Activated CD8-positive, alpha-beta memory T cell treated with anti-CD3 and anti-CD28 coated beads, Interleukin-2, amount 50 U/mL, for 48 hours (primary cell): Measurements from ENCODE around the gene SH3PXD2A.
"Not testable (repeated sequence)": the region's sequence is repeated elsewhere in the genome, so short reads cannot be mapped to it uniquely, and the experiment has no call there.

Source experiments
- DNase-seq: peaks from one replicate; pipeline ENCODE4 v3.0.0-alpha.2; 2020

Gene SH3PXD2A

GRCh38 chr10:103736044-103736443, 119.3 kb downstream of the SH3PXD2A start:
- no peak for DNase-seq

DNA sequence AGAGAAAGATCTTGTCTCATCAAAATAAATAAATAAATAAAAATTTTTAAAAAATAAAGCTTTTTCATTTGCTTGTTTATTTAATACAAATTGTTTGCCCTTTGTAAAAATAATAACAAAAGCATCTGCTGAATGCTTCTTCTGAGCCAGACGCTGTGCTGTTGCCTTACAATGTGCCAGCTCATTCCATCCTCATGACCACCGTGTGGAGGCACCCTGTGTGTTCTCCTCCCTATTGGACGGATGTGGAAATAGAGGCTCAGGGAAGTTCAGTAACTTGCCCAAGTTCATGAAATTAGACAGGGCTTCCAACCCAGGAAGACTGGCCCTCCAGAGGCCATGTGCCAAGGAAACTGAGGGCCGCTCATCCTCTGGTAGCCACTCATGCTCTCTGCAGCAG, 120.6 kb downstream of the SH3PXD2A start:
- no peak for DNase-seq

DNA sequence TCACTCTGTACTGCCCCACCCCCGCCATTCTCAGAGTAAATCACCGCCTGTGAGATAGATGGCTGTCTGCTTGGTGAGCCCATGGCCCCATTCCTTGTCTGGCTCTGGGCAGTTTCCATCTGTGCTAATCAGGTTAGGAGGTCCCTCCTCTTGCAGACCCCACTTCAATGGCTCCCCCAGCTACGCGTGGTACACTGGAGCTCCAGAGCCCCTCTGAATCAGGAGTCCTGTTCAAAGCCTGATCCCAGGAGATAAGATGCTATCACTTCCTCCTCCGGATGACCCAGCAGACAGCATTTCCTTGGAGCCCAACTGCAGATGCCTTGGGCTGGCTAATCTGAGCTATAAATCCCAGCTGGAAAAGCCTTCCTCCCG, 122.3 kb downstream of the SH3PXD2A start:
- DNase-seq: no peak

DNA sequence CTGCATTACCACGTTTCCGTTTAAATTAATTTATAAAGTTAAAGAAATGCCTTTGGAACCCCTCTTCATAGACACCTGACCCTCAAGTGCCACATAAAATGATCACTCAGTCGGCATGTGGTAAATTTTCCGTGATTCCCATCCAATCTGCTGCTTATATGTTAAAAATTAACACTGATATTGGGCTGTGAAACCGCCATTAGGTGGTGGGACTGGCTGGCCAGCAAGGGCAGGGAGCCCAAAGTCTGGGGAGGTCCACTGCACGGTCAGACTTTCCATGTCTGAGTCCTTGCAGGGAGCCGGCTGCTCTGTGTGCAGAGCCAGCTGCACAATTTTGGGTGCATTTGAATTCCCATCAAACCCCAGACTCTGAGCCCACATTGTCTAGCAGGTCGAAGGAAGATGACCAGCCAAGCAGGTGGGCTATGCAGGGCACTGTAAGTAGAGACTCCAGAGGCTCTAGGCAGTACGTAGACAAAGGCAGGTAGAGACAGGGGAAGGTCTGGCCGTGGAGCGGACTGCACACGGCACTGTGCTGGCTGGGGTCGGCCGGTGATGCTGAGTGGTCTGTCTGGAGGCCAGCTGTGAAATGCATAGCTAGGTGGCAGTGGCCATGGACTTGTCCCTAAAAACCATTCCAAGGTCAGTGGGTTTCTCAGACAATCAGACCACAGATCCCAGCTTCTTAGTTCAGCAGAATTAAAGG, 122.9 kb downstream of the SH3PXD2A start:
- DNase-seq: no peak

- no peak for DNase-seq
These were observed 123.6 kb downstream of the SH3PXD2A start for GRCh38 chr10:103731609-103732270.

GRCh38 chr10:103731026-103731425, 124.3 kb downstream of the SH3PXD2A start:
- DNase-seq: not testable (repeated sequence)

GRCh38 chr10:103729851-103730250, 125.5 kb downstream of the SH3PXD2A start:
- DNase-seq: no peak

DNA sequence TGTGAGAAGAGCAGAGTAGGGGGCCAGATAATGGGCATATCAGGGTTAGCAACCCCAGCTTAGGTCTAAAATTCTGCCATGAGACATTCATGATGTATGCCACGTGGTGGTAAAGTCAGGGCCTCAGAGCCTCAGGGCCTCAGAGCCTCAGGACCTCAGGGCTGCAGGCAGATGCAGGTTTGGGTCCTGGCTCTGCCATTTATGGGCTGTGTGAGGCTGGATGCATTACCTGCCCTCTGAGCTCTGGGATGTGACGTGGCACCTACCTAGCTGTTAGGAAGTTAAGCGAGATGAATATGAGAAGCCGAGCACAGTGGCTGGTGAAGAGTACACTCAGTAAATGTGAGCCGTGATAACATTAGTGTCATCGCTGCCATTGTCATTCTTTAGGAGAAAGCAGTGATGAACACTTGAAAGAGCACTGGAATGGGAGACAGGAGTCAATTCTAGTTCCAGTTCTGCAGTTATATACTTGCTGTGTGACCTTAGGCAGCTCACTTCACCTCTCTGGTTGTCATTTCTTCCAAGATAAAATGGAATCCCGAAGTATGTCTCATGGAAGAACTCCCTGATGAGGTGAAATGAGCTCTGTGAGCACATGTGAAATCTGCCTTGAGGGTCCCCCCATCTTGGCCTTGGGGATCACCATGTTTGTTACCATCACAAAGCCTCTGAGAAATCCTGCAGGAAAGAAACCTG, 127.2 kb downstream of the SH3PXD2A start:
- DNase-seq: no peak

DNA sequence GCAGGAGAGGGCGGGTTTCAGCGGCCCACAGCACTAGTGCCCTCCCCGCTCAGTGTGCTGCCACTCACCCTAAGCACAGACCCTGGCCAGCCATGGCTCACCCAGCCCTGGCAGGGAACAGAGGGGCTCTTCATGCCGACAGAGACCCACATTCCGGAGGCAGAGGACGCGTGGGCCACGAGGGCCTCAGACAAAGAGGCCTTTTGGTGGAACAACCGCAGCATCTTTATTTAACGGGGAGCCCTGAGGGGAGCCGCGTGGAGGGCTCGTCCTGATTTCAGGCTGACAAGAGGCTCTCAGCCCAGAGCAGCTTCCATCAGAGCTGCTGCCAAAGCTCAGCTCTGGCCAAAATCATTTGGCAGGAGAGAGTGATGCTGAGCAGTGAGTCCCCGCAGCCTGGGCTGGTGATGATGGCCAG, 127.8 kb downstream of the SH3PXD2A start:
- DNase-seq: no peak

- DNase-seq: no peak
These were observed 128.7 kb downstream of the SH3PXD2A start for GRCh38 chr10:103726637-103727036.

DNA sequence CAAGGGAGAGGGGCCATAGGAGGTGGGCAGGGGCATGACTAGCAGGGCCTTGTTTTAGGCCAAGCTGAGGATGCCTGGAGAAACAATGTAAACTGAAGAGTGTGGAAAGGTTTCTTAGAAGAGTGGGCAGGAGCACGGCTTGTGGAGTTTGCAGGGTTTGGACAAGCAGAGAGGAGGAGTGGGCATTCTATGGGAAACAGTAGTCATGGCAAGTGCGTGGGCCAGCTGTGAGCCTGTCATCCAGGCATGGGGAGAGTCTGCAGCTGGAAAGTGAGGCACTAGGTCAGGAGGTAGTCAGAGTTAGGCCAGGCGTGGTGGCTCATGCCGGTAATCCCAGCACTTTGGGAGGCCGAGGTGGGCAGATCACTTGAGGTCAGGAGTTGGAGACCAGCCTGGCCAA, 130.1 kb downstream of the SH3PXD2A start:
- DNase-seq: no peak

- no peak for DNase-seq
These were observed 130.6 kb downstream of the SH3PXD2A start for GRCh38 chr10:103724771-103725170.

DNA sequence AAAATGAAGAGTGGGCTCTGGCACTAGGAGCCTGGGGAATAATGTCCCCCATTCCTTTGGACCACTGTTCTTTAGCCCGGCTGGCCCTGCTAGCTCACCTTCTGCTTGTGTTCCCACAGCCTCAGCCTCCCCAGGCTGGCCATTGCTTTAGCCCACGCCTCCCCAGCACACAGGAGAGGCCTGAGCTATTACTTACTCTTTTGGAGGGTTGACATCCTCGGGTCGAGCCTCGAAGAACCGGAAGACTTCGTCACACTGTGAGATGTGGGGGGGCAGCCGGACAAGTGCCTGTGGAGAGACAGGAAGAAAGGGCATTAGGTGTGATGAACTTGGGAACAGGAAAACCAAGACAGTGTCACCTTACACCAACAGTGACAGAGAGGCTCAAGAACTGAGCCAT, 131.3 kb downstream of the SH3PXD2A start:
- no peak for DNase-seq

DNA sequence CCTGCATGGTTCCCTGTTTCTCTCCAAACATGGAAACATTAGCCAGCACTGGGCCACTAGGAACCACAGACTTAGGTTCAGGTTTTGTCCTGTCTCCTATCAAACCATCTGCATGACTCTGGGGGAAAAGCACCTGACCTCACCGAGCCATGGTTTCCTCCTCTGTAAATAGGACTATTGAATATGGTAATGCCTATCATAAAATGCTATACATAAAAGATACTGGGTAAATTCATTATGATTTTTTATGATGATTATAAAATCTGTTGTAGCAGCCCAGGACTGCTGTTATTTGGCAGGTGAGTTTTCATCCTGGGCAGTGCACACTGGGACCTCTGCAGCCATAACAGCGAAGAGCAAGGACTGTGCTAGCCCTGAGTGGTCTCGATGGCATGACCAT, 131.8 kb downstream of the SH3PXD2A start:
- no peak for DNase-seq

- no peak for DNase-seq
These were observed 132.7 kb downstream of the SH3PXD2A start for GRCh38 chr10:103722632-103723031.

DNA sequence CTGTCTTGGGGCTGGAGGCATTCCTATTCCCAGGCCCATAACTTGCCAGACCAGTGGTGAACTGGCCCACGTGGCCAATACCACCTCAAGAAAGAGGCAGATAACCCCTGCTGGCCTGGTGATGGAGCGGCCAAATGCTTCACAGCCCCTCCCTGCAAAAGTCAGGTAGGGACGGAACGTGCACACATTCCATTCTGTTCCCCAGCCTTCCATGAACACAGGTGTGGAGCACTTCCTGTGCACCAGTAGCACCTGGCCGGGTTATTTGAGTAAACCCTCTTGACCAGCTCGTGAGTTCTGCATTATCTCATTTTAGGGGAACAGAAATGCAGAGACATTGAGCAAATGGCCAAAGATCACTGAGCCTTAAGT, 134.4 kb downstream of the SH3PXD2A start:
- no peak for DNase-seq

DNA sequence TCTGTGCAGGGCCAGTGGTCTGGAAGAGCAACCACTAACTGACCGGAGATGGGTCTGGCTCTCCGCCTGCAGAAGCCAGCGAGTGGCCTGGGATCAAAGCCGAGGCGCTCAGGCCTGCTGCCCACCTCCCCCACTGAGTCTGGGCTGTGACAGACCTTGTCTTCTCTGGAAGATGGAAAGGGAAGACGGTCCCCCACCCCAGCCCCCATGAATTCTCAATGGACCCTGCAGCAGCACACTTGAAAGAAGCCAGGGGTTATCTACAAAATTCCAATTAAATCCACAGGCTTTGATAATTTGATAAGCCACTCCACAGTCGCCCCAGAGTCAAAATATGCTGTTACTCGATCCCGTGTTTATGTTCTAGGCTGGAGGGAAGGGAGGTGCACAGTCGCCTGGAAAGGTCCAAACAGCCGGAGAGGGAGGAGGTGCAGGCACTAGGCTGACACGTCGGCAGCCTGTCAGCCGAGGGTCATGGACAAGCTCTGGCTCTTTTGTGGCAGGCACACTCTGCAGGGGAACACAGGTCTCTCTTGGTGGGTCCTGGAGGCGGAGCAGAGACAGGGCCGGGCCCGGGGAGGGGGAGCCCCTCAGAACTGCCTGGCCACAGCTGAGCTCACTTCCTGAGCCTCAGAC, 134.9 kb downstream of the SH3PXD2A start:
- no peak for DNase-seq

DNA sequence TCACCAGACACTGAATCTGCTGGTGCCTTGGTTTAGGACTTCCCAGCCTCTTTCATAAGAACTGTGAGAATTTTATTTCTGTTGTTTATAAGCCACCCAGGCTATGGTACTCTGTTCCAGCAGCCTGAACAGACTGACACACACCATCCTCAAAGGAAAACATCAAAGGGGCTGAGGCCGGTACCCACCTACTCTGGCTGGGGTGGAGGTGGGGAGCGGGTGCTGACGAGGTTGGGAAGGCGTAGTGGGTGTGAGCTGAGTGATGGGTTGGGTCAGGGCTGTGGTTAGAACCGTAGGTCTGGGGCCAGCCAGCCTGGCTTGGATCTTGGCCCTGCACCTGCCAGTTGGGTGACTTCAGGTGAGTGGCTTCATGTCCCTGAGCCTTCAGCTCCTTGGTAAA, 136.3 kb downstream of the SH3PXD2A start:
- DNase-seq: no peak

GRCh38 chr10:103718247-103718620, 137.1 kb downstream of the SH3PXD2A start:
- DNase-seq: no peak

DNA sequence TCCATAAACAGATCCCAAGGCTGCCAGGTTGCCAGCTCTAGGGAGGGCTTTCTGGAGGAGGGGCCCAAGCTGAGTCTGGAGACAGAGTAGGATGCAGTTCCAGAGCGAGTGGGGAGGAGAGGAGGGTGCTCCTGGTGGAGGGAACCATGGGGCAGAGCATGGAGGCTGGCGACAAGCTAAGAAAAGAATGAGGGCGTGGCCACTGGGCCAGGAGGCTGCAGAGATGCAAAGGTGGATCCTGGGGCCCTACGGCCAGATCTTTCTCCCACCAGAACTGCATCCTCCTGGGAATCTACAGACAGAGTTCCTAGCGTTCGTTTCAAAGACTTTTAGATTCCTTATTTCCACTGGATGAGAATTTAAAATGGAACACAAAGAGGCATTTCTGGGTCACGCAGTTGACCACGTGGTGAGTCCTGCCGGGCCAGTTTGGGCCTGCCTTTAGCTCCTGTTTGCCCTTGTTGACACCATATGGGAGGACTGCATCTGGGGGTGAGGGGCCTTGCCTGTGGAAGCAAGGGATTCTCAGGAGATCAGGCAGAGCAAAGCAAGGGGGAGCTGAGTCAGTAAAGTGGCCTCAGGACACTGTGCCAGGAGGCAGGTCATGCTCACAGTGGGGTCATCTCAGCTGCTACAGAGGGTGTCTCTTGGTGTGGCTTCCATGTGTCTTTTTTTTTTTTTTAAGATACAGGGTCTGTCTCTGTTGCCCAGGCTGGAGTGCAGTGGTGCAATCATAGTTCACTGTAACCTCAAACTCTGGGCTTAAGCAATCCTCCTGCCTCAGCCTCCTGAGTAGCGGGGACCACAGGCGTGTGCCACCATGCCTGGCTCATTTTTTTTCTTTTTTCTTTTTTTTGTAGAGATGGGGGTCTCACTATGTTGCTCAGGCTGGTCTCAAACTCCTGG, 137.8 kb downstream of the SH3PXD2A start:
- DNase-seq: no peak

DNA sequence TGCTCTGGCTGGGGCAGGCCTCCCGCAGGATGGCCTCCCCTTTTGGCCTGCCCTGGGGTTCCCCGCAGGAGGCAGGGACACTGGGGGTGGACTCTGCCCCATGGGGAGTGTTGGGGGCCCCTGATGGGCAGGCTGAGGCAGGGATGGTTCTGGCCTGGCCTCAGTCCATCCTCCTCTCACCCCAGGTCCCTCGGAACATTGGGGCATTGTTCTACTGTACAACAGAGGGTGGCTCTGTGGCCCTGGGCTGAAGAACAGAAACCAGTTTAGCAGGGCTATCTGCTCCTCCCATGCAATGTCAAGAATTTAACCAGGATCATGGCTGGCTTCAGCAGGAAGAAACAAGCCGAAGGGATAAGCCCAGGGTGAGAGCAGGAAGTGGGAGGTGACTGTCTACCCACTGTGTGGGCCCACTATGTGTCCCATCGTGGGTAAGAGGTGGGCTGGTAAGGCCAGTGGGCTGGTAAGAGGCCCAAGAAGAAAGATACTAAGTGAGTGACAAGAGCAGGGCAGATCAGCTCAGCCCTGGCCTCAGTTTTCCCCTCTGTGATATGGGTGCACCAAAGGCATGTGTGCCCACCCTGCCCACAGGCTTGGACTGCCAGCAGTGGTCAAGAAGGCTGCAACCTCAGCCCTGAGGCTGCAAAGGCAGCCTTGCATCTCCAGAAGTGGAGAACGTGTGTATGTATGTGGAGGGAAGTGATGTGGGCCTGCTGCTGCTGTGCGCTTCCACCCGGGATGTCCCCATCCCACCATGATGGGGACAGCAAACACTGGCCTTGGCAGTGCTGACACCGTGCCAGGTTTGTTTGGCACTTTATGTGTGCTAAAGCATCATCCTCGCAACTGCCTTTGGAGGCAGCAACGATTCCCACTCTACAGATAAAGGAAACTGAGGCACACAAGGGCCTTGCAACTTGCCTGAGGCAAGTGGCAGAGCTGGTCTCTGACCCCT, 138.9 kb downstream of the SH3PXD2A start:
- no peak for DNase-seq

- DNase-seq: no peak
These were observed 139.9 kb downstream of the SH3PXD2A start for GRCh38 chr10:103715430-103715829.
